SU-DHL-6 (cell line): ENCODE results near the gene BLOC1S6.

ENCODE experiments used
- H2AFZ ChIP-seq: fragments of 200-600 bp; sonication (generic); 2 replicates; pipeline ENCODE4 v1.6.1; 2014; ENCODE audit warnings: low read depth, mild to moderate bottlenecking, moderate library complexity, mixed read lengths, antibody characterized with exemption, low read length; ENCODE audit not compliant: severe bottlenecking
- H3F3A ChIP-seq: fragments of 200-600 bp; shearing (Covaris generic); 2 replicates; pipeline ENCODE4 v1.6.0; 2016; ENCODE audit warnings: antibody characterized with exemption, mild to moderate bottlenecking; ENCODE audit not compliant: insufficient read depth
- H3K27ac ChIP-seq: fragments of 200-600 bp; sonication (generic); 2 replicates; pipeline ENCODE4 v1.5.1; 2016; ENCODE audit warnings: low read depth, mild to moderate bottlenecking, low read length, moderate library complexity, mixed read lengths
- H3K27me3 ChIP-seq: fragments of 200-600 bp; sonication (generic), shearing (Covaris generic); 2 replicates; pipeline ENCODE4 v1.6.0; 2014; ENCODE audit warnings: mild to moderate bottlenecking, low read length
- H3K36me3 ChIP-seq: fragments of 200-600 bp; sonication (generic); 2 replicates; pipeline ENCODE4 v1.6.1; 2014; ENCODE audit warnings: mild to moderate bottlenecking, low read length, mixed read lengths
- H3K4me2 ChIP-seq: fragments of 300-600, 200-600 bp; shearing (Covaris generic), sonication (generic); 2 replicates; pipeline ENCODE4 v1.6.0; 2014; ENCODE audit warnings: low read length, low read depth, mild to moderate bottlenecking; ENCODE audit not compliant: poor library complexity, severe bottlenecking
- H3K4me3 ChIP-seq: fragments of 200-600 bp; sonication (generic); 2 replicates; pipeline ENCODE4 v1.5.1; 2014; ENCODE audit warnings: antibody characterized with exemption, low read length, mild to moderate bottlenecking, mixed read lengths; ENCODE audit not compliant: insufficient read depth, poor library complexity, severe bottlenecking
- H3K79me2 ChIP-seq: fragments of 200-600 bp; sonication (generic); 2 replicates; pipeline ENCODE4 v1.6.1; 2014; ENCODE audit warnings: mild to moderate bottlenecking, low read length, moderate library complexity; ENCODE audit not compliant: insufficient read depth
- H3K9ac ChIP-seq: fragments of 200-600 bp; sonication (generic); 2 replicates; pipeline ENCODE4 v1.7.0; 2014; ENCODE audit warnings: mild to moderate bottlenecking, low read length
- H3K9me2 ChIP-seq: fragments of 200-600 bp; sonication (generic); replicated peaks from 2 replicates; pipeline ENCODE4 v1.6.1; 2014; ENCODE audit warnings: low read length; ENCODE audit not compliant: insufficient read depth
- H3K9me3 ChIP-seq: fragments of 200-600 bp; sonication (generic); 2 replicates; pipeline ENCODE4 v1.6.1; 2014; ENCODE audit warnings: low read length, mixed read lengths; ENCODE audit not compliant: insufficient read depth
- H4K20me1 ChIP-seq: fragments of 200-600 bp; sonication (generic); 2 replicates; pipeline ENCODE4 v1.6.1; 2014; ENCODE audit warnings: low read depth, mild to moderate bottlenecking, antibody characterized with exemption, low read length, moderate library complexity, mixed read lengths
- CTCF ChIP-seq: fragments of 200-600 bp; sonication (generic); IDR thresholded peaks from one replicate; pipeline ENCODE4 v1.5.1; 2017; ENCODE audit warnings: antibody characterized with exemption, mild to moderate bottlenecking, low read length, moderate library complexity; ENCODE audit not compliant: insufficient read depth, poor library complexity, severe bottlenecking
- EZH2phosphoT487 ChIP-seq: fragments of 200-600 bp; sonication (generic), shearing (Covaris generic); conservative IDR thresholded peaks from 2 replicates; pipeline ENCODE4 v1.6.1; 2018; ENCODE audit warnings: mild to moderate bottlenecking, antibody characterized with exemption, low read length, moderate library complexity, mixed read lengths

The BLOC1S6 gene

GRCh38 chr15:45573961-45574629 lies 13.1 kb upstream of the BLOC1S6 start:
- Histone ChIP-seq H2AFZ (no peak overlapping the region), H3K4me3 (no peak overlapping the region), H3K27me3 (no peaks in the 10 kb centered on the region), H3K36me3 (no peaks in the 10 kb centered on the region), H4K20me1 (no peaks in the 10 kb centered on the region), H3K9me2 (no peaks in the 10 kb centered on the region), H3K4me2 (no peak overlapping the region), H3K9me3 (peaks cover 6% of the 10 kb centered on the region; the same call in 1 of the 2 replicates), H3F3A (no peaks in the 10 kb centered on the region), H3K9ac (no peak overlapping the region), H3K27ac (no peak overlapping the region), H3K79me2 (no peaks in the 10 kb centered on the region)
- TF ChIP-seq CTCF = no peak
- TF ChIP-seq EZH2phosphoT487 = no peak

GRCh38 chr15:45581919-45582318 lies 5.3 kb upstream of the BLOC1S6 start:
- Histone ChIP-seq H3K4me3 (no peak overlapping the region), H3K36me3 (no peaks in the 10 kb centered on the region), H3K27me3 (no peaks in the 10 kb centered on the region), H4K20me1 (no peaks in the 10 kb centered on the region), H3K9me3 (no peaks in the 10 kb centered on the region), H3K79me2 (no peaks in the 10 kb centered on the region), H3K27ac (no peak overlapping the region), H3K9me2 (no peaks in the 10 kb centered on the region), H2AFZ (no peak overlapping the region), H3K9ac (no peak overlapping the region), H3K4me2 (no peak overlapping the region), H3F3A (peaks cover 8% of the 10 kb centered on the region; the same call in 1 of the 2 replicates)
- TF ChIP-seq EZH2phosphoT487 (no peak), CTCF (no peak)

GRCh38 chr15:45583731-45584639 lies 3.2 kb upstream of the BLOC1S6 start:
- H3K79me2 ChIP-seq = peaks cover 14% of the 10 kb centered on the region
- H3K4me3 ChIP-seq = no peak overlapping the region
- H3F3A ChIP-seq = peaks cover 8% of the 10 kb centered on the region; the same call in 1 of the 2 replicates
- H2AFZ ChIP-seq = no peak overlapping the region
- H4K20me1 ChIP-seq = no peaks in the 10 kb centered on the region
- no peaks in the 10 kb centered on the region for H3K9me2 ChIP-seq
- no peak overlapping the region for H3K9ac ChIP-seq
- no peaks in the 10 kb centered on the region for H3K9me3 ChIP-seq
- no peak overlapping the region for H3K27ac ChIP-seq
- H3K36me3 ChIP-seq = no peaks in the 10 kb centered on the region
- no peak overlapping the region for H3K4me2 ChIP-seq
- TF ChIP-seq EZH2phosphoT487 (no peak), CTCF (no peak)
- H3K27me3 ChIP-seq = no peaks in the 10 kb centered on the region
